GM12875 (cell line): ENCODE data around the gene THBD.

Experiments
- H3K4me3 ChIP-seq: one replicate; pipeline ENCODE4 v1.5.1; 2011; ENCODE audit warnings: low read depth, low read length, control low read depth
- TF ChIP-seq, protein P1 (sequence below): IDR thresholded peaks from 2 replicates; pipeline ENCODE4 v1.5.1; 2011; ENCODE audit warnings: low read depth, mild to moderate bottlenecking, control low read depth, inconsistent platforms, low read length, moderate library complexity, borderline replicate concordance; ENCODE audit not compliant: insufficient read depth

Gene THBD

GRCh38 chr20:23050076-23050838 lies 785 bp upstream of the THBD start:
- peak overlapping the region; percentile 36 for H3K4me3 ChIP-seq
- TF ChIP-seq, protein P1, sequence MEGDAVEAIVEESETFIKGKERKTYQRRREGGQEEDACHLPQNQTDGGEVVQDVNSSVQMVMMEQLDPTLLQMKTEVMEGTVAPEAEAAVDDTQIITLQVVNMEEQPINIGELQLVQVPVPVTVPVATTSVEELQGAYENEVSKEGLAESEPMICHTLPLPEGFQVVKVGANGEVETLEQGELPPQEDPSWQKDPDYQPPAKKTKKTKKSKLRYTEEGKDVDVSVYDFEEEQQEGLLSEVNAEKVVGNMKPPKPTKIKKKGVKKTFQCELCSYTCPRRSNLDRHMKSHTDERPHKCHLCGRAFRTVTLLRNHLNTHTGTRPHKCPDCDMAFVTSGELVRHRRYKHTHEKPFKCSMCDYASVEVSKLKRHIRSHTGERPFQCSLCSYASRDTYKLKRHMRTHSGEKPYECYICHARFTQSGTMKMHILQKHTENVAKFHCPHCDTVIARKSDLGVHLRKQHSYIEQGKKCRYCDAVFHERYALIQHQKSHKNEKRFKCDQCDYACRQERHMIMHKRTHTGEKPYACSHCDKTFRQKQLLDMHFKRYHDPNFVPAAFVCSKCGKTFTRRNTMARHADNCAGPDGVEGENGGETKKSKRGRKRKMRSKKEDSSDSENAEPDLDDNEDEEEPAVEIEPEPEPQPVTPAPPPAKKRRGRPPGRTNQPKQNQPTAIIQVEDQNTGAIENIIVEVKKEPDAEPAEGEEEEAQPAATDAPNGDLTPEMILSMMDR, result no peak

DNA sequence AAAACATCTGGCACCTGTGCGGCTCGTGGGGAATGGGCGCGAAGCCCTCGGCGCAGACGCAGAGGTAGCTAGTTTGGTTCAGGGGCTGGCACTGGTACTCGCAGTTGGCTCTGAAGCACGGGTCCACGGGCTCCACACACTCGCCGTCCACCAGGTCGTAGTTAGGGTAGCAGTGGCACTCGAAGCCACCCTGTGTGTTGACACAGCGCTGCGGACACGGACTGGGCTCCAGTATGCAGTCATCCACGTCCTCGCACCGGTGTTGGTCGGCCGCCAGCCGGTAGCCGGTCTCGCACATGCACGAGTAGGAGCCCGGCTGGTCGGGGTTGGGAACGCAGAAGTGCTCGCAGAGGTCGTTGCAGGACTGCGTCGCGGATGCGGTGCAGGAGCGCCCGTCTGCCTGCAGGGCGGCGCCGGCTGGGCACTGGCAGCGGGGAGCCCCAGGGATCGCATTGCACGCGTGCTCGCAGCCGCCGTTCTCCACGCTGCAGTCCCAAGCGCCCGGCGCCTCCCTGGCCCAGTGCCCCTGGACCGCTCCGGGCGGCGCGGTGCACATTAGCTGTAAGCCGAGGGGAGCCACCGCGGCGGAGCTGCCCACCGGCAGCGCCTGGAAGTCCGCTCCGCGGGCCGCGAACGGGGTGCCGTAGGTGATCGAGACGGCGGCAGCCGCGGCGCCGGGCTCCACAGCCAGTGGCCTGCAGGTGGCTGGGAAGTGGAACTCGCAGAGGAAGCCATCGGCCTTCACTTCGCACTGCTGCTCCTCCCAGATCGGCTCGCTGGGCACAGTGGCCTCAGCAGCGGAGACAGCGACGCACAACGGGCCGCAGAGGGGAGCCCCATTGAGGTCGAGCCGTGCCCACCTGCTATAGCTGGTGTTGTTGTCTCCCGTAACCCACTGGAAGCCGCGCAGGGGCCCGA lies 930 bp downstream of the THBD start:
- H3K4me3 ChIP-seq, result peak overlapping the region; percentile 36

GRCh38 chr20:23047738-23048214 lies 1.7 kb downstream of the THBD start:
- TF ChIP-seq, protein P1, result no peak
- no peak overlapping the region for H3K4me3 ChIP-seq

More for the DNA sequence above, 930 bp downstream of the THBD start:
- TF ChIP-seq, protein P1, result peak; percentile 62

- TF ChIP-seq, protein P1, result no peak
- no peak overlapping the region for H3K4me3 ChIP-seq
Observed at GRCh38 chr20:23047001-23047737, 2.3 kb downstream of the THBD start.

DNA sequence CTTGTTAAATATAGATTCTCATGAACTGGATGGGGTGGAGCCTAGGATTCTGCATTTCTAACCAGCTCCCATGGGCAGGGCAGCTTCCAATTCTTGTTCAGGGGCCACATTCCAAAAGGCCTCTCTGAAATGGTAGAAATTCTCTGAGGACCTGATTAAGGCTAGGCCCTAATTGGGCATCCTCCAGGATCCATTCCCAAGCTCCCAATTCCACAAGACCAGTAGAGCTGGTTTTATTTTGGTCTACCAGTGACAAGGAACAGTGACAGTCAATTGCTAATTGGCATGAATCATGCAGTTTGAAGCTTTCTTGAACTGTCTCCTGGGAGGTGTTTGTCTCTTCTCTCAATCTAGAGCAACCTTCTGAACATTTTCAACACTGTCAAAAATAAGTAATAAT lies 3.0 kb downstream of the THBD start:
- no peak overlapping the region for H3K4me3 ChIP-seq
- TF ChIP-seq, protein P1, result no peak

- TF ChIP-seq, protein P1, result peak; percentile 52; the same call in 1 of the 2 replicates
- H3K4me3 ChIP-seq, result no peak overlapping the region
Observed at GRCh38 chr20:23043376-23043775, 6.1 kb downstream of the THBD start.
